ENCODE results near the gene CCDC188. TPM values are rescaled to one million over a fixed set of nuclear protein-coding genes. Genes with fewer than 3 reads are reported as not detected.

The CCDC188 gene
- total RNA-seq, 1 experiment from 2014 or later, result not detected

- H2BK5ac ChIP-seq (ENCODE audit: insufficient read length, low read length), result no peak overlapping the region
- no peak overlapping the region for H2BK120ac ChIP-seq (ENCODE audit: low read depth, low read length, poor library complexity, severe bottlenecking)
- H3K9me3 ChIP-seq (ENCODE audit: control insufficient read depth, low read depth, low read length), result no peaks in the 10 kb centered on the region
- no peaks in the 10 kb centered on the region for H3K36me3 Mint-ChIP-seq (ENCODE audit: insufficient read depth in 1 of 3, low read depth in 3 of 3)
- no peak for DNase-seq
- no peaks in the 10 kb centered on the region for H3K23me2 ChIP-seq (ENCODE audit: insufficient read length, low read depth, low read length, poor library complexity, severe bottlenecking)
- H2BK12ac ChIP-seq (ENCODE audit: insufficient read length, low read depth, low read length), result no peak overlapping the region
- no peaks in the 10 kb centered on the region for H4K20me1 ChIP-seq (ENCODE audit: control insufficient read depth, insufficient read depth, insufficient read length)
- no peak overlapping the region for H3K27ac Mint-ChIP-seq
- H3K27me3 Mint-ChIP-seq (ENCODE audit: low read depth), result no peaks in the 10 kb centered on the region; the same call in 1 of the 2 replicates
- H3K79me2 ChIP-seq (ENCODE audit: insufficient read depth, low read length), result no peaks in the 10 kb centered on the region
- no peak overlapping the region for H2BK20ac ChIP-seq (ENCODE audit: low read depth, low read length, poor library complexity, severe bottlenecking)
- no peak overlapping the region for H3K18ac ChIP-seq (ENCODE audit: insufficient read length, low read depth, low read length)
- H3K56ac ChIP-seq (ENCODE audit: insufficient read length, low read depth, low read length), result no peak overlapping the region
- H2AFZ ChIP-seq (ENCODE audit: low read length), result no peak overlapping the region
- H3K4ac ChIP-seq (ENCODE audit: low read depth, low read length), result no peak overlapping the region
- peaks cover 3 to 21% of the 10 kb centered on the region in 2 experiments; a peak in 2 of 4 replicates for H3K4me1 Mint-ChIP-seq
- no peak overlapping the region for H3K14ac ChIP-seq (ENCODE audit: insufficient read depth, low read length)
- H3K4me1 ChIP-seq (ENCODE audit: insufficient read depth, low read length), result no peaks in the 10 kb centered on the region
- no peak overlapping the region for H3K4me2 ChIP-seq (ENCODE audit: insufficient read depth, insufficient read length, low read length)
- no peak overlapping the region for H3K4me3 Mint-ChIP-seq
- H3K9me3 Mint-ChIP-seq, result no peaks in the 10 kb centered on the region; a peak in 1 of 5 replicates
- H3K9ac ChIP-seq (ENCODE audit: extremely low read depth, insufficient read length, low read length), result no peak overlapping the region
- H2AK5ac ChIP-seq (ENCODE audit: insufficient read length, low read length), result no peak overlapping the region
- no peak overlapping the region for H4K91ac ChIP-seq (ENCODE audit: insufficient read length, low read depth, low read length)
- no peak overlapping the region for H3K23ac ChIP-seq (ENCODE audit: insufficient read length, low read depth, low read length)
- H3T11ph ChIP-seq (ENCODE audit: low read length), result no peak overlapping the region
- no peaks in the 10 kb centered on the region for H3K27me3 ChIP-seq (ENCODE audit: insufficient read depth, low read length)
- no peak overlapping the region for H3K27ac ChIP-seq (ENCODE audit: insufficient read length, low read depth, low read length)
- TF ChIP-seq, protein P1, sequence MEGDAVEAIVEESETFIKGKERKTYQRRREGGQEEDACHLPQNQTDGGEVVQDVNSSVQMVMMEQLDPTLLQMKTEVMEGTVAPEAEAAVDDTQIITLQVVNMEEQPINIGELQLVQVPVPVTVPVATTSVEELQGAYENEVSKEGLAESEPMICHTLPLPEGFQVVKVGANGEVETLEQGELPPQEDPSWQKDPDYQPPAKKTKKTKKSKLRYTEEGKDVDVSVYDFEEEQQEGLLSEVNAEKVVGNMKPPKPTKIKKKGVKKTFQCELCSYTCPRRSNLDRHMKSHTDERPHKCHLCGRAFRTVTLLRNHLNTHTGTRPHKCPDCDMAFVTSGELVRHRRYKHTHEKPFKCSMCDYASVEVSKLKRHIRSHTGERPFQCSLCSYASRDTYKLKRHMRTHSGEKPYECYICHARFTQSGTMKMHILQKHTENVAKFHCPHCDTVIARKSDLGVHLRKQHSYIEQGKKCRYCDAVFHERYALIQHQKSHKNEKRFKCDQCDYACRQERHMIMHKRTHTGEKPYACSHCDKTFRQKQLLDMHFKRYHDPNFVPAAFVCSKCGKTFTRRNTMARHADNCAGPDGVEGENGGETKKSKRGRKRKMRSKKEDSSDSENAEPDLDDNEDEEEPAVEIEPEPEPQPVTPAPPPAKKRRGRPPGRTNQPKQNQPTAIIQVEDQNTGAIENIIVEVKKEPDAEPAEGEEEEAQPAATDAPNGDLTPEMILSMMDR (conservative IDR thresholded peaks at IDR 0.05), result no peak
- H3K79me1 ChIP-seq (ENCODE audit: insufficient read depth, low read depth, low read length, poor library complexity, severe bottlenecking), result no peaks in the 10 kb centered on the region
- H2BK15ac ChIP-seq (ENCODE audit: low read depth, low read length), result no peak overlapping the region
- no CpG with 5 or more reads among the region's 12 CpGs for WGBS (ENCODE audit: extremely low coverage, insufficient read length, low lambda C conversion rate)
- H4K5ac ChIP-seq (ENCODE audit: insufficient read length, low read depth, low read length), result no peak overlapping the region
- no peak overlapping the region for H4K8ac ChIP-seq (replicated peaks; ENCODE audit: insufficient read length, low read depth, low read length)
Observed at GRCh38 chr22:20175597-20175900, 24.7 kb upstream of the CCDC188 start.

Data from H9 (cell line).